ENCODE results near the gene INKA2.

Gene INKA2

GRCh38 chr1:111730706-111731105, 8.5 kb downstream of the INKA2 start:
- no peak overlapping the region for H2AFZ ChIP-seq (ENCODE audit: low read length)
- H3K27ac ChIP-seq (ENCODE audit: low read length): no peak overlapping the region
- no peak overlapping the region for H3K4me2 ChIP-seq (ENCODE audit: low read depth, low read length)
- no peaks in the 10 kb centered on the region for H3K4me1 ChIP-seq (ENCODE audit: low read length)
- no peaks in the 10 kb centered on the region for H3K79me2 ChIP-seq (ENCODE audit: low read length)
- H4K20me1 ChIP-seq (ENCODE audit: insufficient read depth, low read length): no peaks in the 10 kb centered on the region
- no peaks in the 10 kb centered on the region for H3K9me2 ChIP-seq (replicated peaks; ENCODE audit: insufficient read depth, low read length)
- H3F3A ChIP-seq (ENCODE audit: insufficient read depth, low read length): no peaks in the 10 kb centered on the region
- no peak for DNase-seq
- H3K4me3 ChIP-seq (ENCODE audit: low read length): no peak overlapping the region
- H3K27me3 ChIP-seq (replicated peaks; ENCODE audit: insufficient read depth, low read length): no peaks in the 10 kb centered on the region
- no peak overlapping the region for H3K9ac ChIP-seq (ENCODE audit: low read length)
- no peaks in the 10 kb centered on the region for H3K9me3 ChIP-seq (replicated peaks; ENCODE audit: insufficient read depth, low read length)
- no peaks in the 10 kb centered on the region for H3K36me3 ChIP-seq (replicated peaks; ENCODE audit: insufficient read depth, low read length)
- no peak for TF ChIP-seq EZH2 (optimal IDR thresholded peaks at IDR 0.05; ENCODE audit: low read depth, low read length)

GRCh38 chr1:111729946-111730681, 9.1 kb downstream of the INKA2 start:
- Histone ChIP-seq H3K79me2 (ENCODE audit: low read length) (no peaks in the 10 kb centered on the region), H3K9me2 (replicated peaks; ENCODE audit: insufficient read depth, low read length) (no peaks in the 10 kb centered on the region), H3K9ac (ENCODE audit: low read length) (no peak overlapping the region), H2AFZ (ENCODE audit: low read length) (no peak overlapping the region), H3K4me3 (ENCODE audit: low read length) (no peak overlapping the region), H3K4me1 (ENCODE audit: low read length) (no peaks in the 10 kb centered on the region), H3K27ac (ENCODE audit: low read length) (no peak overlapping the region), H3F3A (ENCODE audit: insufficient read depth, low read length) (no peaks in the 10 kb centered on the region), H3K36me3 (replicated peaks; ENCODE audit: insufficient read depth, low read length) (no peaks in the 10 kb centered on the region), H3K4me2 (ENCODE audit: low read depth, low read length) (no peak overlapping the region), H3K9me3 (replicated peaks; ENCODE audit: insufficient read depth, low read length) (no peaks in the 10 kb centered on the region), H3K27me3 (replicated peaks; ENCODE audit: insufficient read depth, low read length) (no peaks in the 10 kb centered on the region), H4K20me1 (ENCODE audit: insufficient read depth, low read length) (no peaks in the 10 kb centered on the region)
- TF ChIP-seq CTCF (IDR thresholded peaks at IDR 0.05; ENCODE audit: low read length) (no peak), EZH2phosphoT487 (IDR thresholded peaks at IDR 0.05; ENCODE audit: low read length) (no peak), EZH2 (optimal IDR thresholded peaks at IDR 0.05; ENCODE audit: low read depth, low read length) (no peak)
- DNase-seq: no peak

GRCh38 chr1:111729271-111729921, 9.8 kb downstream of the INKA2 start:
- TF ChIP-seq EZH2 (optimal IDR thresholded peaks at IDR 0.05; ENCODE audit: low read depth, low read length) (no peak), CTCF (IDR thresholded peaks at IDR 0.05; ENCODE audit: low read length) (no peak), EZH2phosphoT487 (IDR thresholded peaks at IDR 0.05; ENCODE audit: low read length) (no peak)
- no peaks in the 10 kb centered on the region for H3K27me3 ChIP-seq (replicated peaks; ENCODE audit: insufficient read depth, low read length)
- H3F3A ChIP-seq (ENCODE audit: insufficient read depth, low read length): no peaks in the 10 kb centered on the region
- H3K4me2 ChIP-seq (ENCODE audit: low read depth, low read length): no peak overlapping the region
- no peak overlapping the region for H3K27ac ChIP-seq (ENCODE audit: low read length)
- DNase-seq: no peak
- no peak overlapping the region for H2AFZ ChIP-seq (ENCODE audit: low read length)
- H3K79me2 ChIP-seq (ENCODE audit: low read length): no peaks in the 10 kb centered on the region
- no peaks in the 10 kb centered on the region for H3K36me3 ChIP-seq (replicated peaks; ENCODE audit: insufficient read depth, low read length)
- no peak overlapping the region for H3K4me3 ChIP-seq (ENCODE audit: low read length)
- no peaks in the 10 kb centered on the region for H3K9me2 ChIP-seq (replicated peaks; ENCODE audit: insufficient read depth, low read length)
- H3K9me3 ChIP-seq (replicated peaks; ENCODE audit: insufficient read depth, low read length): no peaks in the 10 kb centered on the region
- H3K4me1 ChIP-seq (ENCODE audit: low read length): no peaks in the 10 kb centered on the region
- H3K9ac ChIP-seq (ENCODE audit: low read length): no peak overlapping the region
- no peaks in the 10 kb centered on the region for H4K20me1 ChIP-seq (ENCODE audit: insufficient read depth, low read length)

- no peak for DNase-seq
- H3K4me1 ChIP-seq (ENCODE audit: low read length): peaks cover 7% of the 10 kb centered on the region
- H3K27me3 ChIP-seq (replicated peaks; ENCODE audit: insufficient read depth, low read length): no peaks in the 10 kb centered on the region
- H2AFZ ChIP-seq (ENCODE audit: low read length): no peak overlapping the region
- H3K79me2 ChIP-seq (ENCODE audit: low read length): no peaks in the 10 kb centered on the region
- no peak overlapping the region for H3K4me3 ChIP-seq (ENCODE audit: low read length)
- H3K4me2 ChIP-seq (ENCODE audit: low read depth, low read length): no peak overlapping the region
- H4K20me1 ChIP-seq (ENCODE audit: insufficient read depth, low read length): no peaks in the 10 kb centered on the region
- H3K9me2 ChIP-seq (replicated peaks; ENCODE audit: insufficient read depth, low read length): no peaks in the 10 kb centered on the region
- no peak overlapping the region for H3K27ac ChIP-seq (ENCODE audit: low read length)
- no peaks in the 10 kb centered on the region for H3K36me3 ChIP-seq (replicated peaks; ENCODE audit: insufficient read depth, low read length)
- TF ChIP-seq EZH2 (optimal IDR thresholded peaks at IDR 0.05; ENCODE audit: low read depth, low read length): no peak
- peaks cover 4% of the 10 kb centered on the region; the same call in 1 of the 2 replicates for H3F3A ChIP-seq (ENCODE audit: insufficient read depth, low read length)
- H3K9me3 ChIP-seq (replicated peaks; ENCODE audit: insufficient read depth, low read length): no peaks in the 10 kb centered on the region
- H3K9ac ChIP-seq (ENCODE audit: low read length): no peak overlapping the region
Measured at GRCh38 chr1:111727056-111727455, 12.1 kb downstream of the INKA2 start.

Data from MM.1S (cell line).